Natural killer cell (primary cell): ENCODE measurements around the gene RPP14. TPM values are rescaled to one million over a fixed set of nuclear protein-coding genes. Genes with fewer than 3 reads are reported as not detected.
A peak's percentile ranks its signal among the peaks of the same experiment; 100 is the strongest.

ENCODE experiments used
- ATAC-seq, 3 donors: fragments of 150-1000 bp in 2 of 3; fragments of 200-7000 bp in 1 of 3; cut with Tn5 transposase; 1 replicate in 1 of 3; 2 replicates in 2 of 3; pipeline ENCODE4 v1.10.0; 2021; ENCODE audit warnings: mild to moderate bottlenecking in 2 of 3, moderate library complexity in 2 of 3
- DNase-seq, 2 donors: peaks; one replicate each; pipeline versions ENCODE4 v3.0.0 to v3.0.0-alpha.2; 2013 to 2021; ENCODE audit warnings: mixed read lengths in 1 of 2
- H3K27ac ChIP-seq: one replicate; pipeline ENCODE4 v1.5.1; 2013; ENCODE audit warnings: mild to moderate bottlenecking, low read length
- H3K27me3 ChIP-seq: one replicate; pipeline ENCODE4 v1.6.1; 2013; ENCODE audit warnings: low read length; ENCODE audit not compliant: control insufficient read depth, insufficient read depth
- H3K36me3 ChIP-seq: one replicate; pipeline ENCODE4 v1.6.1; 2013; ENCODE audit warnings: low read length; ENCODE audit not compliant: control insufficient read depth, insufficient read depth
- H3K4me1 ChIP-seq: one replicate; pipeline ENCODE4 v1.6.1; 2013; ENCODE audit warnings: low read length; ENCODE audit not compliant: control insufficient read depth, insufficient read depth
- H3K4me3 ChIP-seq: one replicate; pipeline ENCODE4 v1.5.1; 2013; ENCODE audit warnings: low read length
- H3K9me3 ChIP-seq: one replicate; pipeline ENCODE4 v1.6.1; 2013; ENCODE audit warnings: low read length; ENCODE audit not compliant: control insufficient read depth, insufficient read depth
- H3K27ac Mint-ChIP-seq, 2 donors: one replicate each; pipeline ENCODE4 v1.8.0; 2022; ENCODE audit warnings: mild to moderate bottlenecking in 2 of 2, mixed read lengths in 2 of 2, moderate library complexity in 1 of 2
- H3K27me3 Mint-ChIP-seq, 2 donors: one replicate each; pipeline ENCODE4 v1.8.0; 2022; ENCODE audit warnings: low read depth in 2 of 2, mixed read lengths in 2 of 2
- H3K36me3 Mint-ChIP-seq: one replicate; pipeline ENCODE4 v1.8.0; 2022; ENCODE audit warnings: mixed read lengths
- H3K4me1 Mint-ChIP-seq, 2 donors: one replicate each; pipeline ENCODE4 v1.8.0; 2022; ENCODE audit warnings: mixed read lengths in 2 of 2
- H3K4me3 Mint-ChIP-seq: one replicate; pipeline ENCODE4 v1.8.0; 2022; ENCODE audit warnings: mild to moderate bottlenecking, moderate library complexity, mixed read lengths
- H3K9me3 Mint-ChIP-seq, 2 donors: one replicate each; pipeline ENCODE4 v1.8.0; 2022; ENCODE audit warnings: mixed read lengths in 2 of 2
- WGBS: methylation state at CpG from one replicate; pipeline ENCODE4 v1.1.7; 2013; ENCODE audit warnings: missing lambda C conversion rate; ENCODE audit not compliant: insufficient coverage; 5-methylcytosine and 5-hydroxymethylcytosine counted together
- intact Hi-C: fragments of 100-400 bp; cut with micrococcal nuclease; formaldehyde crosslinking; loops from one replicate; pipeline ENCODE4 v1.14.2; 2022
- total RNA-seq, 4 donors: library from RNA; stranded (reverse); fragments of 120-200 nt in 1 of 4; gene quantifications; one replicate each; pipeline versions ENCODE4 v1.2.3 to v1.2.4, GENCODE V29; 2013 to 2022
- TF ChIP-seq, protein P1 (sequence below): fragments of 200-600 bp; IDR thresholded peaks from one replicate; pipeline ENCODE4 v1.8.0; 2022; ENCODE audit warnings: antibody characterized with exemption

The RPP14 gene
- total RNA-seq, 3 donors from 2014 or later (not counting 1 experiment from before 2014, with no cell fraction given), result 13.1 to 18.8 (median 17.0) TPM

DNA sequence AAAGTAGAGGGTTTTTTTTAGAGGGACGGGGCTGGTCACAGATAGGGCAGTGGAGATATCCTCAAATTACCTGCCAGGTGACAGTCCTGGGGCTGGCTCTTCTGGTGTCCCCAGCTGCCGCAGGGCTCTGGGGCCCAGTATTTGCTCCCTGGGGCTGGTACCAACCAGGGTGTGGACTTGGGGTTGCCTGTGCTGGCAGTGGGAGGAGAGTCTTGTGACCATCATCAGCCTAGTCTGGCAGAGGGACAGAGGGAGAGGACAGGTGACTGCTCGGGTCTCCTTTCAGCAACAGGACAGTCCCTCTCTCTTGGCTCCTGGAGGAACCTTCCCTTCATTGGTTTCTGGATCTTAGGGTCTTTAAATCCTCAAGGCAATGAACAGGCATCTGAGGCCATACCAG, 7.9 kb upstream of the RPP14 start:
- H3K27ac ChIP-seq, result no peak overlapping the region
- H3K4me1 ChIP-seq, result no peaks in the 10 kb centered on the region
- ATAC-seq (no peak), DNase-seq (no peak)
- 88% methylated on average over 3 of the region's 3 CpGs for WGBS
- no peak overlapping the region for H3K4me3 ChIP-seq
- peaks cover 2 to 7% of the 10 kb centered on the region in 2 donors for H3K9me3 Mint-ChIP-seq
- peaks cover 10% of the 10 kb centered on the region for H3K9me3 ChIP-seq
- H3K27me3 Mint-ChIP-seq, result peaks cover 18 to 19% of the 10 kb centered on the region in 2 donors
- no peak overlapping the region for H3K4me3 Mint-ChIP-seq
- no peaks in the 10 kb centered on the region for H3K36me3 ChIP-seq
- H3K4me1 Mint-ChIP-seq, result no peaks in the 10 kb centered on the region
- intact Hi-C loops, result loop anchor here (2.0 kb wide), 1 partner anchor 111 kb away; no protein-coding TSS in a partner anchor
- H3K36me3 Mint-ChIP-seq, result no peaks in the 10 kb centered on the region
- no peaks in the 10 kb centered on the region for H3K27me3 ChIP-seq
- no peak overlapping the region for H3K27ac Mint-ChIP-seq
- TF ChIP-seq, protein P1, sequence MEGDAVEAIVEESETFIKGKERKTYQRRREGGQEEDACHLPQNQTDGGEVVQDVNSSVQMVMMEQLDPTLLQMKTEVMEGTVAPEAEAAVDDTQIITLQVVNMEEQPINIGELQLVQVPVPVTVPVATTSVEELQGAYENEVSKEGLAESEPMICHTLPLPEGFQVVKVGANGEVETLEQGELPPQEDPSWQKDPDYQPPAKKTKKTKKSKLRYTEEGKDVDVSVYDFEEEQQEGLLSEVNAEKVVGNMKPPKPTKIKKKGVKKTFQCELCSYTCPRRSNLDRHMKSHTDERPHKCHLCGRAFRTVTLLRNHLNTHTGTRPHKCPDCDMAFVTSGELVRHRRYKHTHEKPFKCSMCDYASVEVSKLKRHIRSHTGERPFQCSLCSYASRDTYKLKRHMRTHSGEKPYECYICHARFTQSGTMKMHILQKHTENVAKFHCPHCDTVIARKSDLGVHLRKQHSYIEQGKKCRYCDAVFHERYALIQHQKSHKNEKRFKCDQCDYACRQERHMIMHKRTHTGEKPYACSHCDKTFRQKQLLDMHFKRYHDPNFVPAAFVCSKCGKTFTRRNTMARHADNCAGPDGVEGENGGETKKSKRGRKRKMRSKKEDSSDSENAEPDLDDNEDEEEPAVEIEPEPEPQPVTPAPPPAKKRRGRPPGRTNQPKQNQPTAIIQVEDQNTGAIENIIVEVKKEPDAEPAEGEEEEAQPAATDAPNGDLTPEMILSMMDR, result no peak

- intact Hi-C loops, result loop anchor here (2.0 kb wide), 1 partner anchor 112 kb away; no protein-coding TSS in a partner anchor
Observed at GRCh38 chr3:58299075-58299474, 7.0 kb upstream of the RPP14 start.

DNA sequence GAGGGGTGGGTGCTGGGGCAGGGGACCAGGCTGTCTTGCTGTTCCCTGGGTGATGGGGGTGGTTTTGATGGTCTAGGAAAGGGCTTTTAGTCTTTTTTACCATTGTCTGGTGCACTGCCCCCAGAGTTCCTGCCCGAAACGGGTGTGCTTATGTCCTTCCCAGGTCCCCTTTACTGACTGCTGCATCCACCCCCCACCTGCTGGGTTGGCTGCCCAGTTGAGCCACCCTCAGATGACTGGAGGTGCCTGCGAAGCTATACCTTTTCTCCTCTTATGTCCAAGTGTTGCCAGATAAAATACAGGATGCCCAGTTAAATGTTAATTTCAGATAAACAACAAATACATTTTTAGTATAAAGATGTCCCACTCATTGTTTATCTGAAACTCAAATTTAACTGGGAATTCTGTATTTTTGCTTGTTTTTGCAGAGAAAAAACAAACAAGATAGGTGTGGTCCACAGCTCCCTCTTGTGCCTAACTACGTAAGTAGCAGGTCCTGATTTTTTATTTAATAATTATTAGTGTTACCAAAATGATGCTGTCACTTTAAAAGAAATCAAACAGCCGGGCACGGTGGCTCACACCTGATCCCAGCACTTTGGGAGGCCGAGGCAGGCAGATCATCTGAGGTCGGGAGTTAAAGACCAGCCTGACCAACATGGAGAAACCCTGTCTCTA, 6.1 kb upstream of the RPP14 start:
- DNase-seq (peak in 1 of 2 donors; percentile 36), ATAC-seq (peak in 1 of 3 donors; percentile 18)
- H3K4me3 Mint-ChIP-seq, result no peak overlapping the region
- no peaks in the 10 kb centered on the region for H3K4me1 ChIP-seq
- H3K4me1 Mint-ChIP-seq, result no peaks in the 10 kb centered on the region
- 22% methylated on average over 7 of the region's 8 CpGs for WGBS
- H3K27ac ChIP-seq, result no peak overlapping the region
- intact Hi-C loops, result loop anchor here (2.0 to 5.0 kb wide), 2 partner anchors 113 to 332 kb away; no protein-coding TSS in a partner anchor
- H3K27ac Mint-ChIP-seq, result no peak overlapping the region
- peaks cover 2 to 7% of the 10 kb centered on the region in 2 donors for H3K9me3 Mint-ChIP-seq
- H3K36me3 ChIP-seq, result no peaks in the 10 kb centered on the region
- peaks cover 18 to 19% of the 10 kb centered on the region in 2 donors for H3K27me3 Mint-ChIP-seq
- H3K36me3 Mint-ChIP-seq, result no peaks in the 10 kb centered on the region
- H3K27me3 ChIP-seq, result no peaks in the 10 kb centered on the region
- TF ChIP-seq, protein P1, result peak; percentile 29
- no peak overlapping the region for H3K4me3 ChIP-seq
- peaks cover 10% of the 10 kb centered on the region for H3K9me3 ChIP-seq

More at GRCh38 chr3:58299075-58299474, 7.0 kb upstream of the RPP14 start:
- Mint-ChIP-seq H3K36me3 (no peaks in the 10 kb centered on the region), H3K27me3 (peaks cover 18 to 19% of the 10 kb centered on the region in 2 donors), H3K9me3 (peaks cover 2 to 7% of the 10 kb centered on the region in 2 donors), H3K27ac (no peak overlapping the region), H3K4me3 (no peak overlapping the region), H3K4me1 (no peaks in the 10 kb centered on the region)
- TF ChIP-seq, protein P1, result no peak
- Histone ChIP-seq H3K27ac (no peak overlapping the region), H3K4me3 (no peak overlapping the region), H3K36me3 (no peaks in the 10 kb centered on the region), H3K9me3 (peaks cover 10% of the 10 kb centered on the region), H3K4me1 (no peaks in the 10 kb centered on the region), H3K27me3 (no peaks in the 10 kb centered on the region)
- WGBS, result no CpG with 5 or more reads among the region's 2 CpGs
- ATAC-seq (no peak), DNase-seq (no peak)
